ENCODE measurements around the gene PEDS1. TPM values are rescaled to one million over a fixed set of nuclear protein-coding genes. Genes with fewer than 3 reads are reported as not detected.
"Not testable (repeated sequence)": the region's sequence is repeated elsewhere in the genome, so short reads cannot be mapped to it uniquely, and the experiment has no call there.

Gene PEDS1
- total and polyA plus RNA-seq, 3 donors from 2014 or later: 39.3 to 45.5 (median 40.1) TPM

- intact Hi-C loops (cut with DNase I; ENCODE audit: low total_unique reads): no loop called here
- TF ChIP-seq POLR2A (IDR thresholded peaks at IDR 0.05) (no peak), CTCF (IDR thresholded peaks at IDR 0.05) (no peak)
- Histone ChIP-seq H3K27me3 (no peaks in the 10 kb centered on the region), H3K9me3 (no peaks in the 10 kb centered on the region), H3K27ac (no peak overlapping the region), H3K4me3 (no peak overlapping the region), H3K4me1 (peaks cover 23% of the 10 kb centered on the region), H3K36me3 (ENCODE audit: low read depth, missing control alignments) (no peaks in the 10 kb centered on the region)
- DNase-seq: no peak
- WGBS, 2 donors: 69 to 75% methylated on average over 6 of the region's 6 CpGs
These were observed 46.4 kb downstream of the PEDS1 start for GRCh38 chr20:50107086-50107660.

DNA sequence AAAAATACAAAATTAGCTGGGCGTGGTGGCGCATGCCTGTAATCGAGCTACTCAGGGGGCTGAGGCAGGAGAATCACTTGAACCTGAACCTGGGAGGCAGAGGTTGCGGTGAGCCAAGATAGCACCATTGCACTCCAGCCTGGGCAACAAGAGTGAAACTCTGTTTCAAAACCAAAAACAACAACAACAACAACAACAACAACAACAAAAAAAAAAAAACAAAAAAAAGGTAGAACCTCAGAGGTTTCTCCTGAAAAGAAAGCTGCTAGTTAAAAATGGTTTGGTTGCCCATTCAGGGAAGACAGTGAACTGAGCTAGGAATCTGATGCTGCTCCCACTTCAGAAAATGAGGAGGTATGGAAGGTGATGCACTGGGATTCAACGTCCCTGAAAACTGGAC, 46.9 kb downstream of the PEDS1 start:
- H3K27me3 ChIP-seq; H3K27ac ChIP-seq; DNase-seq; H3K9me3 ChIP-seq; intact Hi-C loops (cut with DNase I; ENCODE audit: low total_unique reads); H3K4me3 ChIP-seq; H3K36me3 ChIP-seq (ENCODE audit: low read depth, missing control alignments): not testable (repeated sequence)
- peaks cover 21% of the 10 kb centered on the region for H3K4me1 ChIP-seq
- 79 to 82% methylated on average over 5 of the region's 5 CpGs for WGBS, 2 donors

Other genes with a start within 250 kb of the PEDS1 start
- gene SPATA2, start 238.2 kb downstream of the PEDS1 start, total RNA-seq: 10 to 100 TPM; 21.9 to 26.0 TPM
- 30.7 TPM for gene SPATA2, start 238.2 kb downstream of the PEDS1 start, polyA plus RNA-seq (ENCODE audit: insufficient read depth, low read depth, low replicate concordance)
- gene RNF114, start 217.3 kb downstream of the PEDS1 start, total RNA-seq: 100 to 1,000 TPM; 472 to 531 TPM
- 479 TPM for gene RNF114, start 217.3 kb downstream of the PEDS1 start, polyA plus RNA-seq (ENCODE audit: insufficient read depth, low read depth, low replicate concordance)
- gene SNAI1, start 170.7 kb downstream of the PEDS1 start, total RNA-seq: 1 to 10 TPM; 7.0 to 7.6 TPM
- 4.0 TPM for gene SNAI1, start 170.7 kb downstream of the PEDS1 start, polyA plus RNA-seq (ENCODE audit: insufficient read depth, low read depth, low replicate concordance)
- gene UBE2V1, start 40.6 kb downstream of the PEDS1 start, total RNA-seq: 10 to 100 TPM; 78.1 to 80.5 TPM
- gene UBE2V1, start 40.6 kb downstream of the PEDS1 start, polyA plus RNA-seq (ENCODE audit: insufficient read depth, low read depth, low replicate concordance): 121 TPM
- gene CEBPB, start 37.1 kb upstream of the PEDS1 start, total RNA-seq: 10 to 100 TPM; 25.9 to 40.0 TPM
- 11.3 TPM for gene CEBPB, start 37.1 kb upstream of the PEDS1 start, polyA plus RNA-seq (ENCODE audit: insufficient read depth, low read depth, low replicate concordance)

Measured in testis (tissue), 3 donors.